Body of pancreas (tissue), 4 donors: ENCODE measurements around the gene MPC1.

Experiments
- POLR2A ChIP-seq, 3 donors: fragments of 450-650 bp; IDR thresholded peaks; one replicate each; pipeline ENCODE4 v1.6.1; 2016; ENCODE audit warnings: antibody characterized with exemption in 3 of 3, mild to moderate bottlenecking in 2 of 3
- TF ChIP-seq, protein P1 (sequence below), 7 experiments: fragments of 450-650 bp in 4 of 7; fragments of 200-600 bp in 3 of 7; sonication (generic) in 3 of 7; IDR thresholded peaks; one replicate each; pipeline ENCODE4 v1.5.1; 2016 to 2019; ENCODE audit warnings: antibody characterized with exemption in 7 of 7

DNA sequence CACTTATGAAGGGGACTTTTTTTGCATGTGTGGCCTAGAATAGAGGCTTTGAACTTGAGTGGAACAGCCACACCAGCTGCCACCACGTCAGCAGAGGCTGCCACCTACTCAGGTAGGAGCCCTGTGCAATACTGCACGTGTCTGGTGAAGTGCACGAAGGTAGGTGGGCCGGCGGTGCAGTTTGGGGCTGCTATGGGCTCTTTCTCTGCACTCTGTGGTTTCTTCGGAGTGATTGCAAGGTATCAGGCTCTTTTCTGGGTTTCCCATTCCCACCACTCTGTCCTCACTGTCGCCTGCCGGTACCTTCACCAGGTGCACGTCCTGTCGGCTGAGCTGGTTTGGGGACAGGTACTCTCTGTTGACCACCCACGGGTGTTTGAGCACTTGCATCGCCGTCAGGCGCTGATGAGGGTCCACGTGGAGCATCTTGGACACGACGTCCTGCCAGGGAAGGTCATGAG is 30.8 kb upstream of the MPC1 start:
- TF ChIP-seq, protein P1, sequence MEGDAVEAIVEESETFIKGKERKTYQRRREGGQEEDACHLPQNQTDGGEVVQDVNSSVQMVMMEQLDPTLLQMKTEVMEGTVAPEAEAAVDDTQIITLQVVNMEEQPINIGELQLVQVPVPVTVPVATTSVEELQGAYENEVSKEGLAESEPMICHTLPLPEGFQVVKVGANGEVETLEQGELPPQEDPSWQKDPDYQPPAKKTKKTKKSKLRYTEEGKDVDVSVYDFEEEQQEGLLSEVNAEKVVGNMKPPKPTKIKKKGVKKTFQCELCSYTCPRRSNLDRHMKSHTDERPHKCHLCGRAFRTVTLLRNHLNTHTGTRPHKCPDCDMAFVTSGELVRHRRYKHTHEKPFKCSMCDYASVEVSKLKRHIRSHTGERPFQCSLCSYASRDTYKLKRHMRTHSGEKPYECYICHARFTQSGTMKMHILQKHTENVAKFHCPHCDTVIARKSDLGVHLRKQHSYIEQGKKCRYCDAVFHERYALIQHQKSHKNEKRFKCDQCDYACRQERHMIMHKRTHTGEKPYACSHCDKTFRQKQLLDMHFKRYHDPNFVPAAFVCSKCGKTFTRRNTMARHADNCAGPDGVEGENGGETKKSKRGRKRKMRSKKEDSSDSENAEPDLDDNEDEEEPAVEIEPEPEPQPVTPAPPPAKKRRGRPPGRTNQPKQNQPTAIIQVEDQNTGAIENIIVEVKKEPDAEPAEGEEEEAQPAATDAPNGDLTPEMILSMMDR (IDR thresholded peaks at IDR 0.05) = no peak
- TF ChIP-seq POLR2A (IDR thresholded peaks at IDR 0.05) = no peak
